DMS53 treated with DMSO at 0.1 percent for 48 hours (cell line): ENCODE measurements around the gene TICAM2.

Experiments
- DNase-seq: peaks from one replicate; lab custom pipeline; 2025; ENCODE audit not compliant: unreplicated experiment; lab: John Stamatoyannopoulos, UW

TICAM2 gene

DNA sequence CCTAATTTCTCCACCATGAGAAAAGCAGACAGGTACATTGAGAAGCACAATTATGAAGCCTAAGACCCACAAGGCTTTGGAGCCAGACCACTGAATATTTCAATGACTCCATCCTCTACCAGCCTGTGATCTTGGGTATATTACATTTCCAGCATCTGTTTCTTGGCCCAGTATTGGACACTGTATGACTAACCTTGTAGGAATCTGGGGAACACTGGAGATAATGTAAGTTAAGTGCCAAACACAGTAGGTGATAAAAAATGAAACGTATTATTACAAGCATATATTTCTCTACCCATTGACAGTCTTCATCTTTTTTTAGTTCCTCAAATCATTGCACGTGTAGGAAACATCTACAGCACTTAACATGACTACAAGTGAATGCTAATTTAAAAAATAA is 29.1 kb downstream of the TICAM2 start:
- no peak for DNase-seq

DNA sequence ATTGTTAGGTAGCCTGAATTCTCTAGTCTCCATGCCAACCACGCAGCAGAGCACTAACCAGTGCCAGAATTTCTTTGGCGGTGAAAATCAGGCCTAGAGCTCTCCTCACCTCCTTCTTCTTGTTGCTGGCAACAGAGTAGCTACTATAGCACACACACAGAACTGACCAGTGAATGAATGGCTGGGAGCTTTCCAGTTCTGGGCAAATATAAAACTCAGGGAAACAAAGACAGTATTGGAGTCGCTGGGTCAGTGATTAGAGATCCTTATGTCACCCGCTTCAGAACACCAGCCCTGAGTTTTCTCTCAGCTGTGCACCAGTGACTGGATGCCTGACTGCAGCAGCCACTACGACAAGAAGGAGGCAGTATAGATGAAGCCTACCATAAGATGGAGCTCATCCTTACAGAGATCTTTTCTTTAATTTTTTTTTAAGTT is 30.8 kb downstream of the TICAM2 start:
- DNase-seq, result no peak

DNA sequence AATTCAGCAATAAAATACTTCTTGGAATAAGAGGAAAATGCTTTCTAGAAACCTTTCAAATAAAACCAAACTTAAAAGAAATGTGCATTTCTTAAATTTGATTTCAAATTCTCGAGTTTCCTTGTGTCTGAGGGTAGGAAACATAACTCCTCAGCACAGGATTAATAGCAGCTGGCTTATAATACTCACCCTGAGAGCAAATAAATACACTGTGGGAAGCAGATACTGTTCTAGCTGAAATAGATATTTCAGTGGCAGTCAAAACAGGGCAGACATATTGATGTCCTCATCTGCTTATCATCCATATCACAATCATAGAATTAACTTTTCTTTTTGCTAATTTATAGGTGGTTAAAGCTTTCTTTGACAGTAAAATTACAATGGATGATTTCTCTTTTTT is 33.6 kb downstream of the TICAM2 start:
- DNase-seq, result no peak

DNA sequence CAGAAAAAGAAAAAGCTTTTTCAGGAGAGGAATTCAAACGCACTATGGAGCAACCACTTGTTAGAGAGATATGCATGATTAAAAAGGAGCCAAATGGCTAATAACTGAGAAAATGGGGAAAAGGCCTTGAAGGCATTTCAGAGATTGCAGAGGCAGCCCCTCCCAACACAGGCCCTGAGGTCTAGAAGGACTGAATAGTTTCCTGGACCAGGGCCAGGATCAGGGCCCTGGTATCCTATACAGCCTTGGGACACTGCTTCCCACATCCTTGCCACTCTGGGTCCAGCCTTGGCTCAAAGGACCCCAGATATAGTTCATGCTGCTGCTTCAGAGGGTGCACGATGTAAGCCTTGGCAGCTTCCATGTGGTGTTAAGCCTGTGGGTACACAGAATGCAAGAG is 37.0 kb downstream of the TICAM2 start:
- no peak for DNase-seq

DNA sequence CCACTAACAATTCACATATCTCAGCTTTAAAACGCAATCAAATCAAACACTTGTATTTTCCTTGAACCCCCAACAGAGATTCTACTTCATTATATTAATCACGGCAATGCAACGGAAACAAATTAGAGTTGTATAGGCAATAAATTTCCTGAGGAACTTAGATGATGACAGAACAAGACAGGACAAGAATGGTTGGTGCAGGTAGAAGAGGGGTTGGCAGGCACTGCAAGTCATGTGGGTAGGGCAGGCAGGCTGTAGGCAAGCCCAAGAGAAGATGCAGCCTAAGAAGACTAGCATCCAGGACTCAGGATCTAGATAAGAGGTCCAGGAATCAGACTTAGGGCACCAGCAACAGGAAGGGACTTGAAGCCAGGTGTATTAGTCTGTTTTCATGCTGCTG is 41.1 kb downstream of the TICAM2 start:
- DNase-seq, result no peak

DNA sequence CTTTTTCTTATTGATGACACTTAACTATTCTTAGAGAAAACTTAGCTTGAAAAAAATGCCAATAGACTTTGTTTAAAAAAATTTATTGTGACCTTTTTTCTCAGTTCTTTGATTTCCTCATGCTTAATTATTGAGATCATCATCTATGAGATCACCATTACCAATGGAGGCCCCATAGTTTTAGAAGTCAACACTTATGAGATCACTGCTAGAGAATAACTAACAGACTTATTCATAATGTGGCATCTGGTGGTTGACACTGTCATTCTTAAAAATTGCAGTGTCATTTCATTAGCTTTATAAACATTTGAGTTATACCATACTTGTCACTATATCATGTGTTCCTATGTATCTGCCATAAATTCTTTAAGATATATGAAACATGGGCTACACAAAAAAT is 42.8 kb downstream of the TICAM2 start:
- DNase-seq, result no peak

DNA sequence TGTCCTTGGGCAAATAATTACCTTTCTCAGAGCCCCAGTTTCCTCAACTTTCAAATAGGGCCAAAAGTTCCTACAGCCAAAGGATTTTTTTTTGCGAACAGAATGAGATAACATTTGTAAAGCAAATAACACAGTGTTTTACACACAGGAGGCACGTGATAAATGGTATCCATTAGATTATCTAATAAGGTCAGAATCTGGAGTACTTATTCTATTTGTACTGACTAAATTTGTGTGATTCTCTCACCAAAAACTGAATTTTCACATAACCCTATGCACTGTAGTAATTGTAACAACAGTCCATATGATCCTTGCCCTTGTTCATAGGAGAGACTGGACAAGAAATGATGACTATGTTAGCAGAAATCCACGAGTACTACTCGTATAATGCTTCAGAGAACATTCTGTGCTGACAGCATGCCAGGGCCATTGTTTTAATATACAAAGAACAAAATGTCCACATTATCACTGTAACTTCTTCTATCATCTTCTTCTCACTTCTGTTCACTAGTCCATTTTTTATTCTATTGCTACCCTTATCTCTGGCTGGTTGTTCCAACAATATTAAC is 43.8 kb downstream of the TICAM2 start:
- no peak for DNase-seq

DNA sequence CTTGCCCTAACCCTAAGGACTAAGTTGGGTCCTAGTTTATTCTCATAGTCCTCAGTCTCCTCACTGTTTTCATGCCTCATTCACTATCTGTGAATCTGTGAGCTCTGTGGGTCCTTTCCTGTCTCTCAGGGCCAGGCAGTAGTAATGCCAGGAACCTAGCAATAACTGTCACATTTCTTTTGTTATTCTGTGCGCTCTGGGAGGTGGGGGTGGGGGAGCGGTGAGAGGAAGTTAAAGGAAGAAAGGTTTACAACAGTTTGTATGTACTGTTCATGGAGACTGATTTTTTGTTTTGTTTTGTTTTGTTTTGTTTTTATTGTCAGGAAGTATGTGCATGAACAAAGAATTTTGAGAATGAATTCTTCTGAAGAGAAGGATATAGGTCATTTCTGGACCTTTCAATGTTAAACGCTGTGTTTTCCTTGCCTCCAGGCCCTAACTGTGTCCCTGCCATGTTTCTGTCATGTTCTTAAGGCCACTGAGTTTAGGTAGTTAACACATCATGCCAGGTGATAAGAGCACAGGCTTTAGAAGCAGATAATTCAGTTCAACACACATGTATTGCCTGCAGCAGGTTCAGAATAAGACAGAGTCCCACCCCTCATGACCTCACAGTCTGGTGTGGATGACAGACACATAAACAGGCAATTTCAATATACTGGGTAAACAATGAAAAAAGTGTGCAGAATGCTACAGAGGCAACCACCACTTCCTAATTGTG is 44.5 kb downstream of the TICAM2 start:
- DNase-seq, result peak; percentile 52

DNA sequence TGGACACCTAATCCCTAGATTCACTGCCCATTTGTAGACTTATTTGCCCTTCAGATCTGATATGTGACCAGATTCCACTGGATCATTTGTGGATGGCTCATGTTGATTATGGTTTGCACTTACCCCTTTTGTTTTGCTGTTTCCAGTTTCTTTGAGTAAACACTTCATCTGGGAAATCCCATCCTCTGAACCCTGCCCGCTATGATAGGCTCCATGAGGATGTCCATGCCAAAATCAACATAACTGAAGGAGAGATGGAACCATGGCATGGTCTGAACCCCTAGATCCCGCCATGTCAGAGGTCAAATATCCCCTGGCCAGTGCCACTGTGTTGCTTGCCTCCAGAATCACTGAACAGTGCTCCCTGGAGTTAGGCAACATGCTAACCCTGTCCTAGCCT is 46.0 kb downstream of the TICAM2 start:
- peak; percentile 31 for DNase-seq

DNA sequence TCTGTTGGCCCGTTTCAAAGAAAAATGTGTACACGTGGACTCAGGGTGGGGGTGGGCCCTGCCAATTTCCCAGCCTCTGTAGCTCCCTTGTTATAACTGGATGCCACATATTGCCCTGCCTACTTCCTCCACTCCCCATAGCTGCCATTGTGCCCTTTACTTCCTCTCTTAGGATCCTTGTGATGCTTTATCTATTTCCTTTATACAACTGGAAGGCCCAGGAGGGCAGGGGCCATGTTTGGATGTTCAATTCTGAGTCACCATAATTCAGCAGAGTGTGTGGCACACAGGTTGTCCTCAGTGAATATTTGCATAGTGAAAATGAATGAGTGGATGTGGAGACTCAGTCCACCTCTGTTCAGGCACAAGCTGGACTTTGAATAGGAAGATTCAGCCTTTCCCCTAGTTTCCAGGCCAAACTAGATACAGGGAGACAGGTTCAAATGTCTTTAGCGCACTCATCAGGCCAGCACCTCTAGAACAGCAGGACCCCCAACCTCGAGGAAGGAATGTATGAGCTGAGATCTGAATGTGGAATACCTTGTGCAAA is 47.1 kb downstream of the TICAM2 start:
- no peak for DNase-seq

DNA sequence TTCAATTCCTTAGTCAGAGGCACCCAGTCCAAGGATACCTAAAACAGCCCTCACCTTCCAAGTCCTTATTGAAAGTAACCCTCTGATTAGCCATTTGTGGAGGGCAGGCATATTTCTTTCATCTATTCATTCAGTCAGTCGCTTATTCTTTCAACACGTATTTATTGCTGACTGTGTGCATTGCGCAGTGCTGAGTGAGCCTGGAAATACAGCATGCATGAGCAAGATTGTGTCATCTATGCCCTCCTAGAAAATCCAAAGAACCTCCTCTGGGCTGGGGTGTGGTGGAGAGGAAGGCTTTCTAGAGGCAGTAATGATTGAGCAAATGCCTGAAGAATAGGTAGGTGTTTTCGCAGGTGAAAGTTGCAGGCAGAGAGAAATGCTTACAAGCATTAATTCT is 49.2 kb downstream of the TICAM2 start:
- no peak for DNase-seq

DNA sequence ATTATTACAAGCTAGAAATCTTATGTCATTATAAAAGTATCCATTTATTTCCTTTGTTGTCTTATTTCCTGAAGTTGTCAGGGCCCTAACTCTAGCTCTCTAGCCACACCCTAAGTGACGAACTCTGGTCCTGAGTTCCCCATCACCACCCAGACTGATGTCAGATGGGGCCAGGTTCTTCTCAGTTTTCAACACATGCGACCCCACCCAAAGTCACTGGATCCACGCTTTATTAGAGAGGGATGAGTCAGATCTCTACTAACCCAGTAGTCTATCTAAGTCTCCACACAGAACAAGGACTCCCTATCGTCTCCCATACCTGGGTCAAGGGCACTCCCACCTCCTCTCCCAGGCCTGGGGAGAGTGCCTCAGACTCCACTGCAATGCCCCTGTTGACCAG is 50.9 kb downstream of the TICAM2 start:
- no peak for DNase-seq

DNA sequence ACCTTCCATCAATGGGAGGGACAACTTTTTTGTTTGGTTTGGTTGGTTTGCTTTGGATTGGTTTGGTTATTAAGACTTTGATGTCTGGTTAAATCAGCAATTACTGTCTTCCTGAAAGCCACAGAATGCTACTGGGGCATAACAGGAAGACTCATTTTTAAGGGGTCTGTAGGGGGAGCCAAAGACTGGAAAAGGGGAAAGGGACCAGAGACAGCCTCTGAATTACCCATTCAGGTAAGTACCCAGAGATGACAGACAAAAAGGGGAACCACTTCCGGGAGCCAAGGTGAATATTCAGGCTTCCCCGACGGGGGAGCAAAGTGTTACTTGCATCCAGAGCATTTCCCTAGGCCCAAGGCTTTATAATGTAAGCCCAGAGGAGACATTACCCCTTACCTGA is 53.1 kb downstream of the TICAM2 start:
- no peak for DNase-seq

DNA sequence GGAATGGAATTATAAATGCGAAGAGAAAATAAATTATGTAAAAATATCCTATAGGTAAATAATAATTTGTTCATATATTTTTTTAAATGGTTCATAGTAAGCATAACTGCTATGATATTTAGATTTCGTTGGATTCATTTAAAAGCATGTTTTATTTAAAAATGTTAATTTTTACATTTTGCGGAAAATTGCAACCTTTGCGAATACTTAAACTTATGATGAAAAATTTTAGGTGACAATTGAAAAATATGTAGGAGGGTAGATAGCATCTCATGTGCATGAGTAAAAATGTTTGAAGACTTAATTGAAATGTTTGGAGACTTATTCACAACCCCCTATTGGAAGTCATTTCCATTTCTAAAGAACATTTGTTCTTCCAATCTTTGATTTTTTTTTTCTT is 53.6 kb downstream of the TICAM2 start:
- DNase-seq, result no peak

DNA sequence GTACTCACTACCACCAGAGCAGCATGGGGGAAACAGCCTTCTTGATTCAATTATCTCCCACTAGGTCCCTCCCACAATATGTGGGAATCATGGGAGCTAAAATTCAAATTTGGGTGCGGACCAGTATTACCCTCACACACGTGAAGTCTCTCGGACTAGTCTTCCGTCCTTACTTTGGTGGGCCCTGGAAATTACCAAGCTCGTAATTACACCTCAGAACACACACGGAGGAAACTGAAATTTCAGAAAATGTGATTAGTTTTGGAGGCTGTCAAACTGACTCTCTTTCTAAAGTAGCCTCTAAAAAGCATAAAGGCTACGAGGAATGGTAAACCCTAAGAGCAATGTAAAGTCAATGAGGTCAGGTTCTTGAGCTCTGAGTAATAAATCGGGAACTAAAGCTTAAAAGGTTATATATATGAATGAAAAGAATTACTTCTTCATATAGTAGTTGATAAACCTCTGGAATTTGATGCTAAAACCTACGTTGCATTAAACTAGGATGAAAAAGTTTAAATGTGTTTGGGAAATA is 56.9 kb downstream of the TICAM2 start:
- DNase-seq, result no peak

DNA sequence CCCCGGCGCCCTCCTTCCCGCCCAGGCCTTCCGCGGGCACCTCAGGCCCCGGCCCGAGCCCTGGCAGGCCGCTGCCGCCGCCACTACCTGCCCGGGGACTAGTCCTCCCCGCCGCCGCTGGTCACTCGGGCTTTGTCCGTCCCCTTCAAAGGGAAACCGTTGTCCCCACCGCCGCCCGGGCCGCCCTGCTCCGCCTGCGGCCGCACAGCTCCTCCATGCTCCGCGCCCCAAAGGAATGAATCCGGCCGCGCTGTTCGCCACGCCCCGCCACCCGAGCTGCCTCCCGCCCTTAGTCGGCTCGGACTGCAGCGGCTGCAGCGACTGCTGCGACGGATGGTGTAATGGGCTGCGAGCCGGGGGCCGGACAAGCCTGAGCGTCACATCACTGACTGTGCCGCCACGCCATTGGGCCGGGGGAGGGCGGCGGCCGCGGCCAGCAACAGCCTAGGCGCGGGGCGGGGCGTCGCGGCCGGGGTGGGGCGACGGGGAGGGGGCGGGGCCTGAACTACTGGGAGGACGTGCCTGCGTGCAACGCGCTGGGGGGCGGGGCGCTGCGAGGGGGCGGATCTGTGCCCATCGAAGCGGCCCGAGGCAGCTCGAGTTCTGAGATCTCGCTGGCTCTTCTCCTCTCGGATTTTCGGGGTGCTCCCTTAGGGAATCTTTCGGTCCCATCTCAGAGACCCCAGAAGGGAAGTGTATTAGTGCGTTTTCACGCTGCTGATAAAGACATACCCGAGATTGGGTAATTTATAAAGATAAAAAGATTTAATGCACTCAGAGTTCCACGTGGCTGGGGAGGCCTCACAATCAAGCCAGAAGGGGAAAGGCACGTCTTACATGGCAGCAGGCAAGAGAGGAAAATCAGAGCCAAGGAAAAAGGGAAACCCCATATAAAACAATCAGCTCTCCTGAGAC is 57.6 kb downstream of the TICAM2 start, which contains the start of gene FEM1C:
Gene FEM1C, minus strand, starts transcription at position 340 of the 915 bp plus-strand sequence. CDS start 1,282 bp downstream, outside the sequence.
- DNase-seq, result peak; percentile 93

DNA sequence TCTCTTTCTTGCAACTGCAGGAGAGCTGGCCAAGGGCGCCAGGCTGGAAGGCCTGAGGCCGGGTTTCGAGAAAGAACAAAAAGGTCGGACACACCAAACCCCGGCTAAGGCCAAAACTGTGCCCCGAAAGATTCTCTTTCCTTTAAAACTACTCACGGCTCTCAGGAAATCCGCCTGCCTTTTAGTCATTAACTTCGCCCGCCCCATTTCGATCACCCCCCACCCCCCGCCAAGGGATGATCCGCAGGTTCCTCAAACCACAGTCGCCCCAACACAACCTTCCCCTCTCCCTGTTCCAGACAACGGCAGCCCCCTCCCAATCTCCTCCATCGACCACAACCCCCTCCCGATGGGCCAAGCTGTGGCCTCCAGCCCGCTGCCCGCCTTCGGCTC is 58.2 kb downstream of the TICAM2 start:
- DNase-seq, result no peak

DNA sequence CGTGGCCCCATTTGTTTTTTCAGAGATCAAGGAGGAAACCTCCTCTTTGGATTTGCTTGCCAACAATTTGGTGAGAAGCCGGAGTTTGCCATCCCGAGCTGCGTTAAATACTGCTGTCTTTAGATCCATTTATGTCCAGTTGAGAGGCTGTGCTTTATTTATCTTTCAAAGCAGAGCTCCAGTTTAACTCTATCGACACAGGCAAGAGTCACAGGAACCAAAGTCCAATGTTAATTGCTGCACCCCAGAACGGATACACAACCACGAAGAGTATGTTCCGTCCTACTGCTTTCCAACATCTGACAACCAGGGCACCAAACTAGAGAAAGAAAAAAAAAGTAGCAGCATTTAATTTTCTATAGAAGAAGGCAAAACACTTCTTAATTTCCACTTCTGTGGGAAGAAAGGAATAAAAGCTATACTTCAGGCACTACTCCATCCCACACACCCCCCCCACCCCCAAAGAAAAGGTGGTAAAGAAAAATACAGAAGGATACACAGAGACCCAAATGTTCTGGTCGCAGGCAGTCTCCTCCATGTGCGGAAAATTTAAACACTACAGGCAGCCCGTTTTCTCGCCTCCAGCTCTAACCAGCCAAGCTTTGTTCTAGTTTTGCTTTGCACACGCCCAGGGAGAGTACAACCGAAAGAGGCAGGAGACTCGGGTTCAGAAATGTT is 58.8 kb downstream of the TICAM2 start:
- peak; percentile 29 for DNase-seq

DNA sequence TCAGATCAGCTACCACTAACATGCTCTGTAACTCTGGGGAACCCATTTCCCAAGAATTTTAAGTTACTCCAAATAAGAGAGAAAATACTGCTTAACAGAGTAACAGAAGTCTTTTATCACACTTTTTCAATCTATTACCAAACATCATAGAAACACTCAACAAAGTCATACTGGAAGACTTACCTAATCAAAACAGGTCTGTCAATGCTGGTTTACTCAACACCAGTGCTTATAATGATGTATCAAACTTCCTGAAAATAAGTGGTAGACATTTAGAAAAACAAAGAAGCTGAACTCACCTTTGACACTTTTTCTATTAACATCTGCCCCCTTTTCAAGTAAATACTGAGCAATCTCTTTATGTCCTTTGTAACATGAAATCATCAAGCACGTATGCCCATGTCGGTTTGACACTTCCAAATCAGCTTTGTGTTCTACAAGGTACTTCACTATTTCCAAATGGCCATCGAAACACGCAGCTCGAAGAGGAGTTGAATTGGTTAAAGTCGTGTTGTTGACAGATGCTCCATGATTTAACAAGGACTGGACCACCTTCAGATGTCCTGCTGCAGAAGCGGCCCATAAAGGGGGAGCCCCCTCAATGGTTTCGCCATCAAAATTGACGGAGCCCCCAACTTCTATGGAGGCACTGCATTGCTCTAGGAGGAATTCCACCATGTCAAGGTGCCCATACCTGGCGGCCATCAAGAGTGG is 59.5 kb downstream of the TICAM2 start:
- DNase-seq, result no peak

DNA sequence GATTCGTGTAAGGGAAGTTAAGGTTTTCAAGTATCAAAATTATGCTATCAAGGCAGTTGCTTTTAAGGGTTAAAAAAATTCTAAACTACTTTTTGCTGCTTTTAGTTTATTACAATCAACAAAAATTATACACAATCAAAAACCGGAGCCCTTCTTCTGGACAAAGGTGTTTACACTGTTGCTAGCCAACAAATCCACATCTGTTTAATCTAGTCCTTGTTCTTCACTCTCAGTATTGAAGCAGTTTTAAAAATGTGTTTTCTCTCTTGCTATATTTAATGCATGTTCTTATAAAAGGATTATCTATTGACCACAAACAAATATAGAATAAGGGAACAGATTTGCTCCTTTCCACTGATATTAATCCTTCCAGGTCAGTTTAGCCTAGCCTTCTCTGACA is 60.2 kb downstream of the TICAM2 start:
- DNase-seq, result peak; percentile 22
